Measurements from ENCODE around the gene ASS1. TPM values are rescaled to one million over a fixed set of nuclear protein-coding genes. Genes with fewer than 3 reads are reported as not detected.
"Not testable (repeated sequence)": the region's sequence is repeated elsewhere in the genome, so short reads cannot be mapped to it uniquely, and the experiment has no call there.

Gene ASS1
- total RNA-seq, 2 donors from 2014 or later: 88.1 to 95.0 TPM

- ATAC-seq: no peak
- intact Hi-C loops (cut with DNase I): no loop called here
- no peak for DNase-seq
Observed at GRCh38 chr9:130431536-130432303, 13.0 kb upstream of the ASS1 start.

DNA sequence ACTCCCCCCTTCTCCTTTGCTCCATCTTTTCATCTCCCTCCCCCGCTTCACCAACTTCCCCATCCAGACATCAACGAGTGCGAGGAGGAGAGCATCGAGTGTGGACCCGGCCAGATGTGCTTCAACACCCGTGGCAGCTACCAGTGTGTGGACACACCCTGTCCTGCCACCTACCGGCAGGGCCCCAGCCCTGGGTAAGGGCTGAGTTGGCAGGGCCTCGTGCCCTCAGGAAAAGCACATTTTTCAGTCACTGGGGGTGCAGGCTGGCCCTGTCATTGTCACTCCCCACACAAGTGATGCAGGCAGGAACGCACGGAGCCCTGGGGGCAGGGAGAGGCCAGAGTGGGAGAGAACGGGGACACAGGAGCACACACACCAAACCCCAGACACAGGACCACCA, 12.4 kb upstream of the ASS1 start:
- ATAC-seq (no peak), DNase-seq (no peak)
- intact Hi-C loops (cut with DNase I): no loop called here

- intact Hi-C loops (cut with DNase I): no loop called here
- no peak for ATAC-seq
- no peak for DNase-seq
Observed at GRCh38 chr9:130432796-130433167, 12.0 kb upstream of the ASS1 start.

DNA sequence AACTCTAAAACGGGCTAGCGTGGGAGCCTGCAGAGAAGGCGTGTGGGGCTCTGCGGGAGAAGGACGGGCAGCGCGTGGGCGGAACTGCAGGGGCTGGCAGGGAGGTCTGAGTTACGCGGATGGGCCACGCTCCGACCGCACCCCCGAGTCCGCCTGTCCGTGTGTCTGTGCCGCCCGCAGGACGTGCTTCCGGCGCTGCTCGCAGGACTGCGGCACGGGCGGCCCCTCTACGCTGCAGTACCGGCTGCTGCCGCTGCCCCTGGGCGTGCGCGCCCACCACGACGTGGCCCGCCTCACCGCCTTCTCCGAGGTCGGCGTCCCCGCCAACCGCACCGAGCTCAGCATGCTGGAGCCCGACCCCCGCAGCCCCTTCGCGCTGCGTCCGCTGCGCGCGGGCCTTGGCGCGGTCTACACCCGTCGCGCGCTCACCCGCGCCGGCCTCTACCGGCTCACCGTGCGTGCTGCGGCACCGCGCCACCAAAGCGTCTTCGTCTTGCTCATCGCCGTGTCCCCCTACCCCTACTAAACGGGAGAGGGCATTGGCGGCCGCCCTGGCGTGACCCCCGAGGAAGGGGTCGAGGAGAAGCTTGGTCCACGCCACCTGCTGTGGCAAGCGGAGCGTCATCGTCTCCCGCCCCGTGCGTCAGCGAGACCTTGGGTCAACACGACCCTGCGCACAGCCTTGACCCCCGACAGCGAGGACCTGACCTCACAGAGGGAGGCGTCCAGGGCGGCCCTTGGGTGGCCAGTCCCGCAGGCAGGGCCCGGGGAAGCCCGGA, 11.4 kb upstream of the ASS1 start:
- DNase-seq (peak; percentile 70), ATAC-seq (peak; percentile 90 to 91)
- intact Hi-C loops (cut with DNase I): no loop called here

DNA sequence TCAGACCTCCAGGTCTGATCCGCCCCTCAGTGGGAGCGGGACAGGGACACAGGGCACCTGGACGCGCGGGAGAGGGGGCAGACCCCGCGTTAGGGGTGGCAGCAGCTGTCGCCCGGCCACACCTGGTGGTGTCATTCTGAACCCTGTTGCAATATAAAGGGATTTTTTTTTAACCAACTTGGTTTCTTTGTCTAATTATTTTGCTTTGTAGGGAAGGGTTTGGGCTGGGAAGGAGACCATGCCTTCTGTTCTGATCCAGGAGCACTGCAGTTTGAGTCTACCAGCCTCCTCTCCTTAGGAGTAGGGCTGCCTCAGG, 10.9 kb upstream of the ASS1 start:
- DNase-seq: no peak
- ATAC-seq: no peak
- intact Hi-C loops (cut with DNase I): no loop called here

- intact Hi-C loops (cut with DNase I); DNase-seq; ATAC-seq: not testable (repeated sequence)
Observed at GRCh38 chr9:130434656-130435055, 10.1 kb upstream of the ASS1 start.

DNA sequence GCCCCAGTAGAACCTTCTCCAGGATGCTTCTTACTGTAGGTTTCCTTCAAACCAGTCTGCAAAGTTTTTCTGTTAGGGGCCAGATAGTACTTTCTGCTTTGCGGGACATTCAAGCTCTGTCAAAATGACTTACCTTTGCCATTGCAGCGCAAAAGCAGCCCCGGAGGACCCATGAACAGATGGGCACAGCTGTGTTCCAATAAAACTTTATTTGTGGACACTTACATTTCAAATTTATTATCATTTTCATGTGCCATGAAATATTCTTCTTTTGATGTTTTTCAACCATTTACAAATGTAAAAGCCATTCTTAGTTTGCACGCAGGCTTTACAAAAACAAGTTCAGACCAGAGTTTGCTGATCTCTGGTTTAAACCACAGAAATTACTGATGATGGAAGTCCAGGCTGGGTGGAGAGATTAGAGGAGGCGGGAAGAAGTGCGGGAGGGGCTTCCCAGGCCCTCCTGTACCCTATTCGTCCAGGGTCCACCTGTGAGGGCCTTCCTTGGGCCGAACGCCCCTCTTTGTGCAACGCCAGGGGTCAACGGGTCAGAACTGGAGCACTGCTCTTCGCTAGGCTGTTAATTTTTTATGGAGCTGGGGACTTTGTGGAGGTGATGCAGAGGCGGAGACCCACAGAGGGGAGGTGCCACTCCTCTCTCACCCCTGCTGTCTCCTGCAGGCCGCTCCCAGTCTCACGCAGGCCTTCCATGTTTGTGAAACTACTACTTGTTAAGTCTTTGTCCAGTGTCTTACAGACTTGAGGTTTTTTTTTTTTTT, 7.6 kb upstream of the ASS1 start:
- no peak for ATAC-seq
- intact Hi-C loops (cut with DNase I): no loop called here
- no peak for DNase-seq

- intact Hi-C loops (cut with DNase I): no loop called here
- no peak for DNase-seq
- ATAC-seq: peak in 1 of 2 donors; percentile 60
Observed at GRCh38 chr9:130438382-130438981, 6.3 kb upstream of the ASS1 start.

DNA sequence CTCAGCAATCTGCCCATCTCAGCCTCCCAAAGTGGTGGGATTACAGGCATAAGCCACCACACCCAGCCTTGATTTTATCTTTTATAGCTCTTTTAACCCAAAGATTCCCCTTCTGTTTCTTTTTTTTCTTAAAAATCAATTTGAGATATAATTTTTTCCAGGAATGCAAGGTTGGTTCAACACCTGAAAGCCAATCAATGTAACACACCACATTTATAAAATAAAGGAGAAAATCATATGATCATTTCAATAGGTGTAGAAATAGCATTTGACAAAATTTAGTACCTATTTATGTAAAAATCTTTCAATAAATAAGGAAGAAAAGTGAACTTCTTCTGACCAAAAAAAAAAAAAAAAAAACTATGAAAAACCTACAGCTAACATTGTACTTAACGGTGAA, 3.7 kb upstream of the ASS1 start:
- intact Hi-C loops (cut with DNase I): no loop called here
- DNase-seq (no peak), ATAC-seq (no peak)

DNA sequence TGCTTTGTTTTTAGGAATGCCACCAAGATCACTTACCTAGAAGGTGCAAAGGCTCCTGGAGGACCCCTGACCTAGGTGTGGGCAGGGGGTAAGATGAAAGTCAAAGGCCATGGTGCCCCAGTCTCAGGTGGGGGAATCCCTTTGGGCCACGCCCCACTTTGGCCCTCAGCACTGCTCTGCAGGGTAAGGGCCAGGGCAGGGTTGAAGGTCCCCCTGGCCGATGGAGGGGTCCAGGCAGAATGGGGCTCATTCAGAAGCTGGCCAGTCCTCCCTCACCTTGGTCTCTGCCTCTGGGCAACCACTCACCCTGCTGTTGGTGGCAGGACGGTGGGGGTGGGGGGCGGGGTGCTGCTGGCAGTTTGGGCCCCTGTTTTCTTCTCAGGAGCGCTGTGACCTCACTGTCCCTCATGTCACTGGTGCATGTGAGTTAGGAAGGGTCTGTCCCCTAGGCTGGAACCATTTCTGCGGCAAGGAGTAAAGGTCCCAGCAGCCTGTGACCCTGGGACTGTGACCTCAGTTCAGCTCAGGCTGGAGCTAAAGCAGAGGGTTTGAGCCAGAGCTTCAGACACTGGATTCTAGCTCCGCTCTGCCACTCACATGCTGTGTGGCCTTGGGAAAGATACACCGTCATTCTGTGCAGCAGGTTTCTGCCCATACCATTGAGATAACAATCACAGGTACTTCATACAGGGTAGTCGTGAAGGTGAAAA, 1.9 kb upstream of the ASS1 start:
- ATAC-seq (no peak), DNase-seq (no peak)
- intact Hi-C loops (cut with DNase I): no loop called here

DNA sequence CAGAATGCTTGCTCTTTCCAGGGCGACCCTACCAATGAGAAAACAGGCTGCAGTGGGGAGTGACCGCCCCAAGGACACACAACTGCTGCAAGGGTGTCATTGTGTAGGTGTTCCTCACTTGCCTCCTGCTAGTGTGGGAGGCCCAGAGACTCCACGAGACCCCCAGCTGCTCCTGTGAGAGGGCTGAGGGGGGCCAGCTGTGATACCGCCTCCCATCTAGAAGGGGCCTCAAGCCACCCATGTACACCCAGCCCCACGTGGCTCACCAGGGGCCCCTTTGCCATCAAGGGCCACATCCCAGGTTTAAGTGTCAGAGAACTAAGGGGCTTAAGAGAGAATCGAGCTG, 1.3 kb upstream of the ASS1 start:
- no peak for ATAC-seq
- intact Hi-C loops (cut with DNase I): no loop called here

DNA sequence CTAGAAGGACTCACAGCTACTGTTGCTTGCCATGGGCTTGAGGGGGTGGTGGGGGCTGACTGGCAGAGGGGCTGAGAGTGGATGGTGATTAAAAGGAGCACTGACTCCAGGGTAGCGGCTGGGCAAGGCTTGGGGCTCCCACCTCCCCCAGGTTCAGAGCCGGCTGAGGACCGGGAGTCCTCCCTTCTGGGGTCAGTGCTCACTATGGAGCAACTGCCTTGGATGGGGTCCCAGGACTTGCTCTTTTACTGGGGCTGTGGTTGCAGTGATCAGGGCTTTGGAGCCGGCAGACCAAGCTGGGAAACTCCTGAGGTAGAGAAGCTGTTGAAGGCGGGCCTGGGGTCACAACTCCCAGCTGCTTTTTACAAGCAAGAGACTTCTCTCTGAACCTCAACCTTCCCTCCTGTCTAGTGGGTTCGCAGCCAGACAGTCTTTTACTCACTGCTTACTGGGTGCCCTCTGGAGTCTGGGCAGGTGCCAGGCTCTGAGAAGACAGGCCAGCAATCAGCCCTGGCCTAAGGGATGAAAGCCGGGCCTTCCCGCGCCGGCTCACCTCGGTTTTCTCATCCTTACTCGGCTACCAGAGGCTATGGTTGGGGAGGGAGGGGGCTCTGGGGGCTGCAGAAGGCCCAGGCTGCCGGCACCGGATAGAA, 795 bp upstream of the ASS1 start:
- ATAC-seq: no peak
- no peak for DNase-seq

More for the DNA sequence above, 1.3 kb upstream of the ASS1 start:
- DNase-seq: no peak

DNA sequence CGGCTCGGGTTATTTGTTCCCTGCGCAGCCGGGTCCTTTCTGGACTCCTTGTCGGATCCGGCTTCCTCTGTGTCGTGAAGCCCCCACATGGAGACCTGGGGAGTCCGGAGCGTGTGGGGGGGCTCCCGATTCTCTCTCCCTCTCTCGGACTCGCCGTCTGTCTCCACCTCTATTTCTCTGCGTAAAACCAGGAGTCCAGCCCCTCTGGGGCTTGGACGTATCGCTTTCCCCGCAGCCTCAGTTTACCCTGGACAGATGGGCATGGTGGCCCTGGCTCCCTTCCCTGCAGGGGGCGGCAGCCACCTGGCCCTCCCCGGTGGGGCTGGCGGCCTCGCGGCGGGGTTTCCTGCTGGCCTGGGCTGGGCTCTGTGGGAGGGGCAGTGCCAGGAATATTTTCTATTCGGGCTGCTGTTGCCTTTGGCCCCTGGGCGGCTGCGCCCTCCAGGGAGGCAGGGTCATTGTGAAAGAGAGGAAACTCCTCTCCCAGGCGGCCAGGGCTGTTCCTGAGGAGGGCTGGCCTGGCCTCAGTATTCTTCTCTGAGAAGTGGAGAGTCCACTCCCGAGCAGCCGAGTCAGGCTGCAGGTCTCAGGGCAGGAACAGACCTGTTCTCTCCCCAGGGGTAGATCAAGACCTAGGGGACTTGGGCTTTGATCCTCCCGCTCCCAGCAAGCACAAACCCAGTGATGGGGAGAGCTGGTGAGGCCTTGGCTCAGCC, 665 bp downstream of the ASS1 start:
- ATAC-seq (peak; percentile 54 to 68), DNase-seq (peak; percentile 81)
- intact Hi-C loops (cut with DNase I): no loop called here

More for the DNA sequence above, 795 bp upstream of the ASS1 start:
- intact Hi-C loops (cut with DNase I): no loop called here

DNA sequence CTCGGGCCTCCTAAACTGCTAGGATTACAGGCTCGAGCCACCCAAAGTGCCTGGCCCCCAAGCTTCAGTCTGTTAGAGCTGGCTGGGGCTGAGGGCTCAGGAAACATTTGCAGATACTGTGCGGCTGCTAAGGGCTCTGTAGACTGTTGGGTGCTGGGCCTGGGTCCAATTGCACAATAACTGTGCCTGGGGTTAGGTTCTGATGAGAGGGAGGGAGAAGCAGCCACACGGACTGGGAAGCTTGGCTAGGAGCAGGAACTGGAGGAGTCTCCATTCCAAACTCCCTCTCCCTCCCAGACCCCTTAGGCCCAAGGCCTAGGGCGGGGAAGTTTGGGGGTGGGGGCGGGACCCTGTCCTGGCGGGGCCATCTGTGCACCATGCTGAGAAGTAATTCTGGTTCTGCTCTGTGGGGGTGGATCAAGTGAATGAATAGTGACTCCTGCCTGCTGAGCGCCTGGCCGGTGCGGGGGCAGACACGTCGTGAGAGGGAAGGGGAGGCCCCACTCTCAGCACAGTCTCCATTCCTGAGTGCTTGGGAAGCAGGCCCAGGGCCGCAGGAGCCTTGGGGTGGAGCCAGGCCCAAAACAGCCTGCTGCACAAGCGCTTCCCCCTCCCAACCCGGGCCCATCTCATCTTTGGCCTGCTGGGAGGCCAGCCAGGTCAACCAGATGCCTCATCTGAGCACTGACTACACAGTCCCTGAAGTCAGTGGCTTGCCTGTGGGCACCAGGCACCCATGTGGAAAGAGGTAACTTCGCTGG, 1.5 kb downstream of the ASS1 start:
- ATAC-seq: peak; percentile 78 to 80
- intact Hi-C loops (cut with DNase I): no loop called here
- peak; percentile 89 for DNase-seq

DNA sequence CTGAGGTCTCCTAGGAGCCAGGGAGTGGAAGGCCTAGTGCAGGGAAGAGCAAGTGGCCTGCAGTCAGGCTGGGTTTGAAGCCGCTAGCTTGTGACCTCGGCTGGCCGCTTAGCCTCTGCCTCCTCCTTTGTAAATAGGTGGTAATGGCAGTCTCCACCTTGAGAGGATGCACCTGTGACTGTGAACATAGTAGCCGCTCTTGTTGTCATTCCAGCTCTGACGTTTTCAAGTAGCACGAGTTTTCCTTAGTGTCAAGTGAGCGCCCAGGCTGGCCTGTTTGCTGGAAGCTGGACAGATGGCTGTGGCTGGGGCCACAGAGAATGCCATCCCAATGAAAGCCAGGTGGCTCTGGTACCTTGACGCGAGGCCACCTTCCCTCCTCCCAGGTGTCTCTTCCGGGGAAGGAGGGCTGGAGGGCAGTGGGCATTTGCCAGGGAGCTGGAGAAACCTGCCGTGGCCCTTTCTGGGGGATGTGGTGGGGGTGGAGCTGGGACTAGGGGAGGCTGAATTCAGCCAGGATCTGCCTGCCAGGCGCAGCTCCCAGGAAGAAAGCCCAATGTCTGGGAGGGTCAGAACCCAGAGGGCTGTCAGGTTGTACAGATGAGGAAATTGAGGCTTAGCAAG, 2.5 kb downstream of the ASS1 start:
- intact Hi-C loops (cut with DNase I): no loop called here
- DNase-seq: no peak

GRCh38 chr9:130448035-130448624, 3.4 kb downstream of the ASS1 start:
- no peak for ATAC-seq
- intact Hi-C loops (cut with DNase I): no loop called here
- DNase-seq: no peak

More for the DNA sequence above, 2.5 kb downstream of the ASS1 start:
- ATAC-seq: no peak

All from left cardiac atrium (tissue), 4 donors.